HG02759 (cell line): ENCODE measurements around the gene SH2D2A.

Experiments
- ATAC-seq: cut with Tn5 transposase; IDR thresholded peaks from one replicate; pipeline ENCODE4 v1.9.1; 2021; ENCODE audit warnings: mild to moderate bottlenecking, moderate library complexity; ENCODE audit not compliant: unreplicated experiment

The SH2D2A gene

DNA sequence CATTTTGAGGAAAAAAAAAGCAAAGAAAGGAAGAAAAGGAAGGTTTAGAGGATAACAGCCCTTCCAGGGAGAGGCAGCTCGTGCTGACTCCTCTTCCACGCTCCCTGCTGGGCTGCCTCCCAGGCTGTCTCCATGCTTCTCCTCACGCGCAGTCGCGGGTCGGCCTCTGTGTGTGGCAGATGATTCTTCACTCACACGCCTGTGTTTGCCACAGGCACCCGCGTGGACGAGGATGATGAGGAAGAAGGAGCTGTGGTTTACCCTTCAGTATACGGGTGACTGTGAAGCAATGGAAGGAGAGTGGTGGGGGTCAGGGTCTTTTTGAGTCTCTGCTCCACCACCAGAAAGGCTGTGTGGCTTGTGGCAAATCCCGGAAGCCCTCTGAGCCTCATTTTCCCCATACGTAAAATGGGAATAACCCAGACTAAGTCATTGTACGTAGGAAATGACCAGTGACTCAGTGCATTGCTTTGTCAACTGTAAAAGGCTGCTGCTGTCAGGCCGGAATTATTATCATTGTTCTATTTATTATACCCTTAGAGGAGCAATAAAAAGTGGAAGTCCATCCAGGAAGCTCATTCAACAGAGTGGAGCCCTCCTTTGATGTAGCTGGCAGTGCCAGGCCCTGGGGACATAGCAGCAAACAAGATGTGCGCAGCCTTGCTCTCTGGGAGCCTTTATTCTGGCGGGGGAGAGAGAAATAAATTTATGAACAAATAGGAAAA, 11.9 kb upstream of the SH2D2A start:
- no peak for ATAC-seq

DNA sequence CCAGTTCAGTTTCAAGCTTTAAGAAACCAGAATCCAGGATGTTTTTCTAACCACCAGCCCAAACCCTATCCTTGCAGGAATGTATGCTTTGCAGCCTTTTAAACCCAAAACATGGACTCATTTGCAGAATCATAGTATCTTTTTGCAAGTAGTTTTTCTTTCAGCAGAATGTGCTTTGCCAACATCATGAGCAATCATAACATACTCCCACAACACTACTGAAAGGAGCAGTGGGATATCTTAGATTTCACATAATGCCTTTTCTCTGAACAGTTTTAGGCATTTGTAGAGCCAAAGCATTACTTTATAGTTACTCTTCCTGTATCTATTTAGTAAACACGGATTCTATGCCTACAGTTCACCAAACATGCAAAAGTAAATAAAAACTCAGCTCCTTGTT, 10.0 kb upstream of the SH2D2A start:
- no peak for ATAC-seq

DNA sequence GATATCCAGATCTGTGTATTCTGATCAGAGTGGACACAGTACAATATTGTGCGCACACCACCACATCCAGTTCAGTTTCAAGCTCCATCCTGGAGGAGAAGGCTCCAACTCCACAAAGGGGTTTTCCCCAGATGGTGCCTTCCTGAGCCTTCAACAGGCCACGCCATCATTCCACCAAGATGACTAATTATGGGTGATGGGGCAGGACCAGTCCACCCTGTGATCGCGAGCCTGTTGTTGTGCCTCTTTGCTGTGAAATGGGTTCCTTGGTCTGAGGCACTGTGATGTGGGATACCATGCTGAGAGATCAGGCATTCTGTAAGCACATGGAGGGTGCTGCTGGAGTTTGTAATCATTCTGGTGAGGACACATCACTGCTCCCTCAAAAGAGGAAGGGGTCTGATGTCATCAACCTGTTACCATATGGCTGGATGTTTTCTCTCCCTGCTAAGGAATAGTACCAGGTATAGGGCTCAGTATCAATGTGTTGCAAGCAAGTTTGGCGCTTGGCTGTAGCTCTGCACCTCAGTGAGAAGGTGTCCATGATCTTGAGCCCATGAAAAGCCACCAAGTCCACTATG, 6.7 kb upstream of the SH2D2A start:
- no peak for ATAC-seq

DNA sequence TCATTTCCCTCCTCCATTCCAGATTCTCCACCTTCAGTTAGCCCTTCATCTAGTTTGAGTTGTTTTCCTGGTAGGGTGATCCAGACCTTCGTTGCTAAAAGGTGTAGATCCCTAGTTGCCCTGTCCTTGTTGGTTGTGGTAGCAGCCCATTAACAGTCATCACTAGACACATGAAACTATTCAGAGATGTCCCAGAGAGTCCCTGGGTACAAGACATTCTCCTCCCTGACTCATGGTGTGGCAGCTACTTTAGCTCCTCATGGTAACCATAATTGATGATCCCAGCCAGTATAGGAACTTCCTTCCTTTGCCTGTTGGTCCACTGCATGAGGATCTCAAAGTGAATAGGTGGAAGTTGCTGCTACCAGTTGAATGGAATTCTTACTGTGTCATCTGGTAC, 6.0 kb upstream of the SH2D2A start:
- no peak for ATAC-seq

DNA sequence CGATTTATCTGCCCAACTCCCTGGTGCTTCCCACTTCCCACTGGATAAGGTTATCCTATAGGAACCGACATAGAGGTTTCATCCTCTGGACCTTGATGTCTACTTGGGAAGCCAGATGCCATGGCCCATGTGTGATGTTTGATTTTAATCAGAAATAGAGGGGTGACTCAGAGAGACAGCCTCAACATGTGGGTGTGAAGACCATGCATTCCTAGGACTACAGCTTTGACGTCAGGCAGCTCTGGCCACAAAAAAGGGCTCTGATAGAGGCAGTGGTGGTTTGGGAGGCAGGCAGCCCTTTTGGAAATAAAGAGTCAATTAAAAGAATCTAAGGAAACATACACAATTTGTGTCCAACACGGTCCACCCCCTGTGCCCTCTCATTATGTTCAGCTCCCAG, 5.2 kb upstream of the SH2D2A start:
- ATAC-seq: no peak

DNA sequence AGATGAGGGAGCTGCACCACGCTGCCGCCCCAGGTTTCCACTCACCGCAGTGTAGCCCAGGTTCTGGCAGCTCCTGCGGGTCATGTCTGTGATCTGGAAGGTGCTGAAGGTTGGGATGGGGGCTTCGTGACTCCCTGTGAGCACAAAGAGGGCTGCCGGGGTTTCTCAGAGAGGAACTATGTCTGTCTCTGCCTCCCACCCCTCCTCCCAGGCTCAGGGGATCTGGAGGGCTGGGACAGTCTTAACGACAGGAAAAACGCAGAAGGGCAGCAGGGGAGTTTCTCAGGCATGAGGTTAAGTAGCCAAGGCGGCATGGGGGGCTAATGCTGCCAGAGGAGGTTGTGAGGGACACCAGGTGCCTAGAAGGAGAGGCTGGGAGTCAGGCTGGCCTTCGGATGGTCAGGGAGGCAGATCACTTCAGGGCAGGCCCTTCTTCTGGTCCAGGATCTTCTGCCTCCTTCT, 656 bp downstream of the SH2D2A start:
- no peak for ATAC-seq

DNA sequence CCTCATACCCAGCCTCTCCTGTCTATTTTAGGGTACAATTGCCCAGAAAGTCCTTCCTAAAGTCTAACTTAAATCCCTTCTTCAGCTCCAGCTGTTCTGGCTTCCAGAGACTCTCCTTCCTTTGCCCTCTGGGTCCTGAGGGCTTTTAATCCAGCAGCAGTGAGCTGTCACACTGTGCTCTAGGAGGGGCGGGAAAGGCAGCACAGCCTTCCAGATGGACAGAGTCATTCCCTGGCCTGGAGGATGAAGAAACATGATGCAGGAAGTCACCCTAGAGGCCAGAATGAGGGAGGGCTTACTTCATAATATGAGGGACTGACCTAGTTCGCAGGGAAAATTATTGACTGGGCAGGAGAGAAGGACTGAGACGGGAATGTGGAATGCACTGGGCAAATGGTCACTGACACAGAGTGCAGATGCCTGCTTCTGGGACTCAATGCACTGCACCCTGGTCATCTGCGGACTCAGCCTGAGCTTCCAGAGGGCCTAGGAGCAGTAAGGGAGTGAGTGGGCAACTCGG, 1.3 kb downstream of the SH2D2A start:
- no peak for ATAC-seq

DNA sequence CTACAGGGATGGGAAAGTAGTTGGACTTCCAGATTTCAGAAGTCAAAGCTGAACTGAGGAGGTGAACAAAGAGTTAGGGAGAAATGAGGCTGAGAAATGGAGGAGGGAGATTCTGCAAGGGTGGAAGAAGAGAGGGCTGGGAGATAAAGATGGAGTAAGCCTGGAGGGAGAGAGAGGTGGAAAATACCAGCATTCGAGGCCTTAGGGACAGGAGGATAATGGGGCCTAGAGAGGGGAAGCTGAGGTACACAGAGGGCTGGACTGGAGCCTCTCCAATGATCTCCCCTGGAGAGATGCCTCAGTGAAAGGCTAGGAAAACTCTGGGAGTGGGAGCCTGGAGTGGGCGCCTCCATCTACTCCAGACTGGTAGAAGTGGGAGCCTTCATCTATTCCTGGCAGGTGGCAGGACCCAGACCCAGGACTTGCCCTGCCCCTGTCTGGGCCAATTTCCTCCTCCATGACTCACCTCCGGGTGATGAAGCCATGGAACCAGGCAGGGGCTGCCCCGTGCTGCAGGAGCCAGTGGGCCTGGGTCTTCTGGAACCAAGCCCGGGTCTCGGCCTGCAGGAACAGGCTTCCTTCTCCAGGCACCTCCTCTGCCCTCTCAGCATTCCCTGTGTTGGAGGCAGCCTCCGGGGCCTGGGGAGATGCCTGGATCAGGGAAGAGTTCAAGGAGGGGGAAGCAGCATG, 1.9 kb downstream of the SH2D2A start:
- no peak for ATAC-seq

DNA sequence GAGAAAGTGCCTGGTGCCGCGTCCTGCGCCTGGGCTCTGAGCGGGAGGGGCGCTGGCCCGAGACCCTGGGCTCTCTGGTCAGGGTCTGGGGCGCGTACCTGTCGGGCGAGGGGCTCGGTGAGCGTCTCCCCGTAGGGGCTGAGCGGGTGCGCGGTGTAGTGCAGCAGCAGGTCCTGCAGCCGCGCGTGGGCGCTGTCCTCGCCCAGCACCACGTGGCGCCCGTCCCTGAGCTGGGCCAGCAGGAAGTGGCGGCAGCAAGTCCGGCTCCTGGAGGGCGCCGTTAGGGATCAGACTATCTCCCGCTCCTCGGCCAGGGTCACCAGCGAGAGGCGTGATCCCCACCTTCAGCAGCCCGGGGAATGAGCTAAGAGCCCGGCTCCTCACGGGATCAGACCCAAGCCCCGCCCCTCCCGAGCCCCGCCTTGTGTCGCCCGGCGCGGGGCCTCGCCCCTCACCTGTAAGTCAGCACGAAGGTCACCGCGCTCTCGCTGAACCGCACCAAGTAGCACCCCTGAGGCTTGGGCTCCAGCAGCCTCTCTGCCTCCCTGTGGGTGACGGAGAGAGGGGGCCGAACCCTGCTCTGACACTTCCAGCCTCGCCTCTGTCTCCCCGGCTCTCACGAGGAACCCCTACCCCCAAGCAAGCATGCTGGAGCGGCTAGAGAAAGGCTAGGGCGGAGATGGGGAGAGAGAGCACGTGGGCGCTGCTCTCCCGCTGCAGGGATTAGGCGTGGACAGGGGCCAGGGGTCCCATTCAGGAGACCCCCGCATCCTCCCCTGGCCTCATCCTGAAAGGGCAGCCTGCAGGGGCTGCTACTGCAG, 2.7 kb downstream of the SH2D2A start:
- no peak for ATAC-seq

DNA sequence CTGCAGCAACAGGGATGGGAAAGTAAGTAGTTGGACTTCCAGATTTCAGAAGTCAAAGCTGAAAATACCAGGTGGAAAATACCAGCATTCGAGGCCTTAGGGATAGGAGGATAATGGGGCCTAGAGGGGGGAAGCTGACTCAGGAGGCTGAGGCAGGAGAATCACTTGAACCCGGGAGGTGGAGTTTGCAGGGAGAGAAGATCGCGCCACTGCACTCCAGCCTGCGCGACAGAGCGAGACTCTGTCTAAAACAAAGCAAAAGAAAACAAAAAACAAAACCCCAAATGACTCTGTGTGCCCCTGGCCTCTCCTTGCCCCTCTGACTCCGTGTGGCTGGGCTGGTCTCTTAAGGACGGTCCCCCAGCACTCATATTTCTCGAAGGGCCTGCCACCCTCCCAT, 3.4 kb downstream of the SH2D2A start:
- no peak for ATAC-seq

DNA sequence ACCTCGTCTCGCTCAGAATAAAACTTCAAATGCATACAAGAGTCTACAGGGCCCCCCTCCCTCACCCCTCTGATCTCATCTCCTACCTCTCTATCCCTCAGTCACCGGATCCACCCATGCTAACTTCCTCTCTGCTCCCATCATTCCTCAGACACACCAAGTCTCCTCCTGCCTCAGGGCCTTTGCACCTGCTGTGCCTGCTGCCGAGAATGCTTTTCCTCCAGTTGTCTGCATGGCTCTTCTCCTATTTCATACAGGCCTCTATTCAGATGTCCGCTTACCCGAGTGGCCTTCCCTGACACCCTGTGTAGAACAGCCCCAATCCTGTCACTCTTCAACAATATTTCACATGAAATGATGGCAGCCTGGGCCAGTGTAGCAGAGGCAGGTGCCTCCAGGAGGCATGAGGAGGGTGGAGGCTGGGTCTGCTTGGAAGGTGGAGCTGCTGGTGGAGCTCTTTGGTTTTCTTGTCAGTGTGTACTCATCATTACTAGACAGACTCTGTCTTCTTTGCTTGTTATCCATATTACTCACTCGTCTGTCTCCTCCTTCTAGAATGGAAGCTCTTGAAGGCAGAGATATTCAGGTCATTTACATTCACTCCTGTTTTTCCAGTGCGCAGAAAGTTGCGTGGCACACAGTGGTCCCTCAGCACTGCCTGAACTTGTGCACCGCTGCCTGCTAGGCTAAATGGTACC, 4.2 kb downstream of the SH2D2A start:
- ATAC-seq: no peak

DNA sequence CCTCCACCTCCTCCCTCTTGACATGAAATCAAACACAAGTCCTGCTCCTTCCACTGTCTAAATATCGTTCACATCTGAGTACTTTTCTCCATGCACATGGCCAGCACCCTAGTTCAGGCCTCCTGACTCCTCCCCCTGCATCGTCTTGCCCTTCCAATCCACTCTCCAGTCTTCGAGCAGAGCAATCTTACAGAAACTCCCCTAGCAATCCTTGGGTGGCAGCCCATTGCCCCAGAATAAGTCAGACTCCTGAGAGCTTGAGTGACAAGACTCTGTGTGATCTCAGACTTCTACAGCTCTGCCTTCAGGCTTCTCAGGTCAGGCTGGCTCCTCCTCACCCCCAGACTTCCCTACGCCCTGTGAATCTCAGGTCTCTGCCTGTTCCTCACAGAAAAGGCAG, 5.5 kb downstream of the SH2D2A start:
- ATAC-seq: no peak

DNA sequence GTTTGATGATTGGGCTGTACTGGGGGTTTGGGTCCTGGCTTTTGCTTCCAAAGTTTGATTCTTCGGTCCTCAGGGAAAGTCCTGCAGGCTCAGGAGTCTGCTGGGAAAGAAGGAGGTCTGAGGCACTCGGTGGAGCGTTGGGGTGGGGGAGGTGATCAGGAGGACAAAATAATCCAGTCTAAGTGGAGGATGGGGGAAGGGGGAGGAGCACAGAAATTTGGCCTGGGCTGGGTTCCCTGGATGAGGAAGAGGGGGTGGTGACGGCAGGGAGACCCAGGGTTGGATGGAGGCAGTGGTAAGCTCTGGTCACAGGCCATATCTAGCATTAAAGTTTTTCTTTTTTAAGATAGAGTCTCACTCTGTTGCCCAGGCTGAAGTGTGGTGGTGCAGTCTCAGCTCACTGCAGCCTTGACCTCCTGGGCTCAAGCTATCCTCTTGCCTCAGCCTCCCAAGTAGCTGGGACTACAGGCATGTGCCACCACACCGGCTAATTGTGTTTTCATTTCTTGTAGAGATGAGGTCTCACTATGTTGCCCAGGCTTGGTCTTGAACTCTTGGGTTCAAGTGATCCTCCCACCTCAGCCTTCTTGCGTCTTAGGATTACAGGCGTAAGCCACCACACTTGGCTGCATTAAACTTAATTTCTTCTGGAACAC, 6.8 kb downstream of the SH2D2A start:
- no peak for ATAC-seq

DNA sequence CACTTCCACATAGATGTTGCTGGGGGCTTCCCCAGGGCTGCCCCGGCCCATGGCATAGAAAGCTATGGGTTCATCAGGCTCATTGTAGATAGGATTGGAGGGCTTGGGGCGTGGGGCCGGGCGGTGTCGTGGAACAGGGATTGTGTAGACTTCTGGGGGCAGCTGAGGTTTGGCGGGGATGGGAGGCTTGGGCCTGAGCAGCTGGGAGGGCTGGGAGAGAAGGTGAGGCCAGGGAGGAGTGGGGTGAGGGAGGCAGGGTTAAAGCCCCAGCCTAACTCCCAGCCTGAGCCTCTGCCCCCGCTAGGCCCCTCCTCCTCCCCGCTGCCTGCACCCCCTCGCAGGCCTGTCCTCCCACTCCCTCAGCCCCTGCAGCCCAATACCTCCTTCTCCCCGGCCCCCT, 7.4 kb downstream of the SH2D2A start:
- ATAC-seq: no peak

DNA sequence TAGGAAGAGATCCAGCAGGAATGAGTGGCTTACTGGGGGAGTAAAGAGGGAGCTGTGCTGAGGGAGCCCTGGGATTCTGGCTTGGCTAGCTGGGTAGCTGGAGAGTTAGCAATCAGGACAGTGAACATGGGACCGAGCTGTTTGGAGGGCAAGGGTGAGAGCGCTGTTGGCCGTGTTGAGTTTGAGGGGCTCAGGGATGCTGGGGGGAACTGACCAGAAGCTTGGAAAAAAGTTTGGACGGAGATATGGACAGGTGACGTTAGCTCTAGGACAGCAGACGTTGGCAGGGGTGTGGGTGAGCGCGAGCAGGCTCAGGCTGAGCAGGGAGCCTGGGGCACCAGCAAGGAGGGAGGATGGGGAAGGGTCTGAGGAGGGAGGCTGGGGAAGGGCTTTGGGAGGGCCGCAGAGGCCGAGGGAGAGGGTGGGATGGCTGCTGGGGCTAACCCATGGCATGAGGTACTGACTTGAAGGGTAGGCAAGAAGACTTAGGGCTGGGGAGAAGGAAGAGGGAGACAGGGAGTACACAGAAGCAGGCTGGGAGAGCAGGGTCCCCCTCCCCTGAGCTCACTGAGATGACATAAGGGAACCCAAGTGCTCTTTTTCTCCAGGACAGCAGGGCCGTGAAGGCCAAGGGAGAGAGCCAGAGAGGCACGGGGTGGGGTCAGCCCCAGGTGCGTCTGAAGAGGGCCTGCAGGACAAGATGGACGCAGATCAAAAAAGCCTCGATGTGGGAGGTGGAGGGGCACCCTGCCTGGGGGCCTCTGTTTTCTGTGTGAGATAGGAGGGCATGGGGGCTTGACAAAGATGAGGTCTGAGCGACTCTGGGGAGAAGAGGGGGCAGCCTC, 8.2 kb downstream of the SH2D2A start:
- ATAC-seq: no peak

DNA sequence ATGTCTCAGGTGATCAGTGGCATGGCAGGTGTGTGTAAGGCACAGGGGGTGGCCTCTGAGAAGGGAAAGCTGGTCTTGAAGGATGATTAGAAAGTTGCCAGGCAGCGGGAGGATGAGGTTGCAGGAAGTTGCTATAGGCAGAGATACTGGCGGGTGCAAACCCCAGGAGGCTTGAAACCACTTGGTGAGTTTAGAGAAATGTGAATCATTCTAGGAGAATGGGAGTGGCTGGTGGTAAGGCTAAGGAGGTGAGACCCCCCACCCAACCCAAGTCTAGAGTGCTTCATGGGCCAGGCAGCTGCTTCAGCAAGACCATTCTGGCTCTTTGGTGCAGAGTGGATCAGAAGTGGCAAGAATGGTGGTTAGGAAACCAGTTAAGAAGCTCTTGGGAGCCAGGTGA, 9.0 kb downstream of the SH2D2A start:
- no peak for ATAC-seq

DNA sequence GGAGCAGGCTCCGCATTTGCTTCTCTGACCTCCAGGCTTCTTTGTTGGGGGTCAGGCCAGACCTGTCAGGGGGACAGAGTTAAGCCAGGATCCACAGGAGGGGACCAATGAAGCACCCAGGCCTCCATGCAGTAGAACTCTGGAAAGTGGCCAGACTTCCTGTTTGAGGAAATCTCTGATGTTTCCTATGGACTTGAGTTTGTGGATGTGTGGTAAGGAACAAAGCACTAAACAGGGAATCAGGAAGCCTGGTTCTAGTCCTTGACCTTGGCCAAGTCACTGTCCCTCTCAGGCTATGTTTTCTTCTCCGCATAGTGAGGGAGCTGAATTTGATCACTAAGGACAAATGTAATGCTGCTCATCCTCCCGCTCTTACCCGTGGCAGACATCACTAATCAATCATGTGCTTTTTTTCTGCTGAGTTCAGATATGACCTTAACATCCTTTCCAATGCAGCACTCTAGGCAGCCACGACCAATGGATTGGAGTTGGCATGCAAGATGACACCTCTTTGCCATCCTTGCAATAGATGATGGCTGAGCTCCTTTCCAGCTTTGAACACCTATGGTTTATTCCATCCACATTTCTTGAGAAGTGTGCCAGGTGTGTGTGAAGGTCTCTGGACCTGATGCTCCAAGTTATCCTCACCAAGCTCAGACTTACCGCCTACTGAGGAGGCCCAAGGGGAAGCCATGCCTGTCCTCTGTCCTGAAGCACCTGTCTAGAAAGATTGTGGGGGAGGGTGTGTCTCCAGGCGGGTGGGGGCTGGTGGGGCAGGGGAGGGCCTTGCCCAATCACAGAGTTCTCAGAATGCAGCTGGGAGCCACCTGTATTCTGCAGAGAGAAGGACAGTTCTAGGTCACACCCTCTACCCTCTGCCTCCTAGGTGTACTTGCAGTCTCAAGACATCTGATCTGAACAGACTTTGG, 9.9 kb downstream of the SH2D2A start:
- ATAC-seq: no peak
